ACC112 (cell line): ENCODE results near the gene HLA-DPA1.

Experiments used
- H2AFZ ChIP-seq: fragments of 200-600 bp; sonication (generic); one replicate; pipeline ENCODE4 v1.6.0; 2017; ENCODE audit warnings: antibody characterized with exemption, low read length; ENCODE audit not compliant: unreplicated experiment
- H3K27ac ChIP-seq: fragments of 200-600 bp; sonication (generic); 2 replicates; pipeline ENCODE4 v1.5.1; 2014; ENCODE audit warnings: low read depth, mild to moderate bottlenecking, antibody characterized with exemption, low read length, moderate library complexity
- H3K27me3 ChIP-seq: fragments of 200-600 bp; sonication (generic); 2 replicates; pipeline ENCODE4 v1.6.1; 2014; ENCODE audit warnings: mild to moderate bottlenecking, antibody characterized with exemption, low read length, moderate library complexity, mixed read lengths; ENCODE audit not compliant: insufficient read depth
- H3K36me3 ChIP-seq: fragments of 200-600 bp; sonication (generic); 2 replicates; pipeline ENCODE4 v1.6.1; 2016; ENCODE audit warnings: mild to moderate bottlenecking, antibody characterized with exemption, low read length, moderate library complexity, mixed read lengths; ENCODE audit not compliant: insufficient read depth
- H3K4me1 ChIP-seq: fragments of 200-600 bp; sonication (generic); one replicate; pipeline ENCODE4 v1.6.1; 2016; ENCODE audit warnings: low read length, mixed read lengths; ENCODE audit not compliant: insufficient read depth, unreplicated experiment, control insufficient read depth
- H3K4me3 ChIP-seq: fragments of 200-600 bp; sonication (generic); 2 replicates; pipeline ENCODE4 v1.5.1; 2014; ENCODE audit warnings: mild to moderate bottlenecking, low read depth, low read length
- H3K79me2 ChIP-seq: fragments of 200-600 bp; sonication (generic); one replicate; pipeline ENCODE4 v1.6.0; 2016; ENCODE audit warnings: low read length; ENCODE audit not compliant: control insufficient read depth, unreplicated experiment, insufficient read depth

The HLA-DPA1 gene

DNA sequence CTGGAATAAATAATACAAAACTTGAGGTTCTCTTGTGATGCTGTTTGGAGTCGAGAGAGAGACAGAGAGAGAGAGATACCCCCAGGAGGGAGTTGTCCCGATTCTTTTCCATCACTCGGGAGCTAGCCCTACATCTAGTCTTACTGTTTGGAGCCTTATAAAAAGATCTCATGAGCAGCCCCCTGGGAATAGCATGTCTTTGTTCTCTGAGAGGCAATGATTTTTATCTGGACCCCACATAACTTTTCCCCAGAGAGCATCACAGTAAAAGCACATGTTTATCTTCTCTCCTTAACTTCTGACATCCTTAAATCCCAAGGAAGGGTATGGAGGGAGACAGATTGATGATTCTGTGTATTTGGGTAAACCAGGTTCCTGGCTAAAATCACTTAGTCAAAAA is 43.2 kb downstream of the HLA-DPA1 start:
- Histone ChIP-seq H3K27me3 (peaks cover 80% of the 10 kb centered on the region), H3K4me1 (no peaks in the 10 kb centered on the region), H2AFZ (no peak overlapping the region), H3K36me3 (no peaks in the 10 kb centered on the region), H3K4me3 (no peak overlapping the region), H3K27ac (no peak overlapping the region), H3K79me2 (no peaks in the 10 kb centered on the region)

DNA sequence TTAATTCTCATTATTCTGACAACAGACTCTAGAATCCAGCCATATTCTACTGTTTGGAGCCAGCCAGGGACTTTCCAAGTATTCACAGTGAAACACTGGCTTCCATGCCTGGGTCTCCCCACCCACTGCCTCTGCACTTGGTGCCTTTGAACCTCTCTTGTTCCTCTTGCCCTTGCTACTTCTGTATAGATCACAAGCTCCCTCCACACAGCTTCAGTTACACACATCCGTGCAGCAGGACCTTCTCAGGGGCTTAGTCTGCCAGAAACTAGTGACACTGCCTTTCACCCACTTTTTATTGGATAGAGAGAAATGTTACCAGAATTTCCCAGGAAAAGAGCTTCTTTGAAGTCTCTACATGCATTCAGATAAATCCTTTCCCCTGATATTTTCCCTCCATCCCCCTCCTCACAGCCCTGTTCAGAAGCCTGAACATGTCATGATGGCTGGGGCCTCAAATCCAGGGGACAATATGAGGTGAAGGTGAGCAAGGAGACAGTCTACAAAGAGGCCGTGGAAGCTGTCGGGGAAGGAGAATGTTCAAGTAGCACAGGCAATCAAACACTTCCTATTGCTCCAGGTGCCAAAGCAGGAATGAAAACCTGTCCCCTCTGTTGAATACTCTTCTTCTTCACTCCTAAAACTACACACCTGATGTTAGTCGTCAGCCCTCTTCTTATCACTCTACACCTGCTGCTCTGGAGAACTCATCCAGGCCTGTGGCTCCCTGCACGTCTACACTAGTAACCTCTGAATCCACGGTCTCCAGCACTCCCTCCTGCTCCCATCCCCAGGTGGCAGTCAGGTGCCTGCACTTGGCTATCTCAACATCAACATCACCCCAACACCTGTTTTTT is 43.9 kb downstream of the HLA-DPA1 start:
- Histone ChIP-seq H3K79me2 (no peaks in the 10 kb centered on the region), H3K4me3 (no peak overlapping the region), H3K4me1 (no peaks in the 10 kb centered on the region), H2AFZ (no peak overlapping the region), H3K27ac (no peak overlapping the region), H3K36me3 (no peaks in the 10 kb centered on the region), H3K27me3 (peaks cover 75% of the 10 kb centered on the region)

DNA sequence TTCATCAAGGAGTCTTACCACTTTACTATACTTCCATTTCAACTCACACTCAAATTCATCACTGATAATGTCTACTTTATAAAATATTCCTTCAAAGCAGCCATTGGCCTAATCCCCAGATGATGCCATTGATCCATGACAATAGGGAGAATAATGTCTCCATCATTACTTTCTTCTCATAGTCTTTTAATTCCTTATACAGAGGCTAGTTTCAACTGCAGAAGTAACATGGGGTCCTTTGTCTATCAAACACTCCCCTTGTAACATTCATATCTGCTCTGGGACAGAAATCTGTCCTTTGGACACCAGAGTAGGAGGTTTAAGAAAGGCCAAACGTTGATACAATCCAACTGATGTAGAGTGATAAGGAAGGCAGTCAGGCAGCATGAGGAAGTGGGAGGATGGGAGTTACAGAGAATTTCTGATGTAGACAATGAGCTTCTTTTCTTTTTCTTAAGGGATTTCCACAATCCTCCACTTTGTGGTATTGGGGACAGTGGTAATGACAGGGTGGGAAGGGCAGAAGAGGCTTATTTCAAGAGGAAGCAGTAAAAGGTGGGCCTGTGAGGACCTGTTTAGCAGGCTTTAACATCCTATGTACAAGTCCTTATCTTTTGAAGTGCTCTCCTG is 45.1 kb downstream of the HLA-DPA1 start:
- H3K27ac ChIP-seq, result no peak overlapping the region
- no peak overlapping the region for H3K4me3 ChIP-seq
- H3K79me2 ChIP-seq, result no peaks in the 10 kb centered on the region
- H3K36me3 ChIP-seq, result no peaks in the 10 kb centered on the region
- H2AFZ ChIP-seq, result no peak overlapping the region
- peaks cover 63% of the 10 kb centered on the region for H3K27me3 ChIP-seq
- H3K4me1 ChIP-seq, result no peaks in the 10 kb centered on the region

DNA sequence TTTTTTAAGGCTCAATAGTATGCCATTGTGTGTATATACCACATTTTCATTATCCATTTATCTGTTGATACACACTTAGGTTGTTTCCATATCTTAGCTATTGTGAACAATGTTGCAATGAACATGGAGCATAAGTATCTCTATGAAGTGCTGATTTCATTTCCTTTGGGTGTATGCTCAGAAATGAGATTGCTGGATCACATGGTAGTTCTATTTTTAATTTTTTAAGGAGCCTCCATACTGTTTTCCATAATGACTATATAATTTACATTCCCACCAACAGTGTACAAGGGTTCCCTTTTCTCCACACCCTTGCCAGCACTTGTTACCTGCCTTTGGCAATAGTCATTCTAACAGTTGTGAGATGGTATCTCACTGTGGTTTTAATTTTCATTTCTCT is 48.9 kb downstream of the HLA-DPA1 start:
- no peaks in the 10 kb centered on the region for H3K79me2 ChIP-seq

DNA sequence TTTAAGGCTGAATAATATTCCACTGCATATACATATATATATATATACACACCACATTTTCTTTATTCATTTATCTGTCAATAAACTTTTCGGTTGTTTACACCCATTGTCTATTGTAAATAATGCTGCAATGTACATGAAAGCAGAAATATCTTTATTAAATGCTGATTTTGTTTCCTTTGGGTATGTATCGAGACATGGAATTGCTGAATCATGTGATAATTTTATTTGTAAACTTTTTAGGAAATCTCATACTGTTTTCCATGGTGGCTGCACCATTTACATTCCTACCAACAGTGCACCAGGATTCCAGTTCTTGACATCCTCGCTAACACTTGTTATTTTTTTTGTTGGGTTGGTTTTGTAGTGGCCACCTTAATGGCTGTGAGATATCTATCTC is 49.9 kb downstream of the HLA-DPA1 start:
- Histone ChIP-seq H3K36me3 (no peaks in the 10 kb centered on the region), H3K79me2 (no peaks in the 10 kb centered on the region), H3K27me3 (peaks cover 19% of the 10 kb centered on the region), H2AFZ (no peak overlapping the region), H3K4me3 (no peak overlapping the region), H3K27ac (no peak overlapping the region), H3K4me1 (peaks cover 6% of the 10 kb centered on the region)

More for the DNA sequence above, 48.9 kb downstream of the HLA-DPA1 start:
- H2AFZ ChIP-seq, result no peak overlapping the region
- no peak overlapping the region for H3K27ac ChIP-seq
- no peak overlapping the region for H3K4me3 ChIP-seq
- no peaks in the 10 kb centered on the region for H3K36me3 ChIP-seq
- peaks cover 26% of the 10 kb centered on the region for H3K27me3 ChIP-seq
- peaks cover 1% of the 10 kb centered on the region for H3K4me1 ChIP-seq

DNA sequence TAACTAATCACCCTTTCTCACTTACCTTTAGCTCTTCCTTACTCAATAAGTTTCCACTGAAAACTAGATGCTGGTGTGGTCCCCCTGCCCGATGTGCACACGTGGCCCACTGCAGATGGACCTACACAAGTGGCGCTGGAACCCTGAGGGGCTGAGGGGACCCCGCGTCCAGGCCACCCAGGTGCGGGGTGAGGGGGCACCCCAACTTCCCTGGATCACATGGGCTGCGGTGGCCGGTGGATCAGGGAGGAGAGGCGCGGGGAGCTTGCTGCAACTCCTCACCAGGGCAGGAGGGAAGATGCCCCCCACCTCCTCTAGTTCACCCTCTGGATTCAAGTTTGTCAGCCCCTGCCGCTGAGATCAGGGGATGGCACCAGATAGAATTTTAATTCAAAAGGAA is 51.5 kb downstream of the HLA-DPA1 start:
- Histone ChIP-seq H3K4me3 (no peak overlapping the region), H3K27ac (no peak overlapping the region), H3K79me2 (no peaks in the 10 kb centered on the region), H3K36me3 (no peaks in the 10 kb centered on the region), H3K27me3 (peaks cover 9% of the 10 kb centered on the region), H3K4me1 (peaks cover 15% of the 10 kb centered on the region), H2AFZ (no peak overlapping the region)

DNA sequence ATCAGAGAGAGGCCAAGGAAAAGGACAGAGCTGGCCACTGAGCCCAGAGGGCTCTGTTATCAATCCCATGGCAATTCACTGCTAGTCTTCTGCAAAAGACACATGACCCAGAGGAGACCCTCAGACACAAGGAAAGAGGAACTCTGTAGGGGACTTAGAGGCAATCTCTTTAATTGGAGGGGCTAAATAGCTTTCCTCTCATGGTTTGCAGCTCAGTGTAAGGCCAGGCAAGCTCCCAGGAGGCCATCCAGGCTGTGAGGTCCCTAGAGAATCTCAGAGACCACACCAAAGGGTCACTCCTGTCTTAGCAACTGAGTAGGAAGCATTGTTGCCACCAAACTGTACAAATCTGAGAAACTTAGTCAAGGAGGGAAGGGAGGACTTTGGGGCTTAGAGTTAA is 54.1 kb downstream of the HLA-DPA1 start:
- Histone ChIP-seq H3K36me3 (no peaks in the 10 kb centered on the region), H3K4me1 (peaks cover 15% of the 10 kb centered on the region), H3K4me3 (peak overlapping the region; percentile 66), H3K27ac (no peak overlapping the region), H3K27me3 (0 out of 2 replicates have a peak, but pooled peaks cover under 1% of the 10 kb centered on the region), H3K79me2 (no peaks in the 10 kb centered on the region), H2AFZ (peak overlapping the region; percentile 78)

DNA sequence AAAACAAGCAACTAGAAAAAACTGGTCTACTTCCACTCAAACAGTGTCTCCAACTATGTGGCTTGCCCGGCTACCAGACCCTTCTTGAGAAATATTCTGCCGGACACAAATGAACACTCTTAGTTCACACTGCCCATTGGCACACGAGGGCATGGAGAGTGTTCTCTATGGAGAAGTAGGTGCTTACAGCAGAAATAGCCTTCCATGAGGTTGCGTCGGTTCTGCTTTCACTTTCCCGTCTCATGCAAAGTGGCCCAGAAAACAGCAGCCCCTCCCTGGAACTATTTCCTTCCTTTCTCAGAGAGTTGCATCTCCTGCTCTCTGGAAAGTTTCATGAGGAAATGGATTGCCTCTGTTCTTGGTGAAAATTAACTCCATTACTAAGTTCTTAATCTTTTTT is 54.5 kb downstream of the HLA-DPA1 start:
- Histone ChIP-seq H3K79me2 (no peaks in the 10 kb centered on the region), H3K4me3 (peak overlapping the region; percentile 66), H3K27ac (peak overlapping the region; percentile 16; the same call in 1 of the 2 replicates), H3K36me3 (no peaks in the 10 kb centered on the region), H3K4me1 (peaks cover 15% of the 10 kb centered on the region), H3K27me3 (peaks cover 5% of the 10 kb centered on the region; the same call in 1 of the 2 replicates), H2AFZ (peak overlapping the region; percentile 78)

DNA sequence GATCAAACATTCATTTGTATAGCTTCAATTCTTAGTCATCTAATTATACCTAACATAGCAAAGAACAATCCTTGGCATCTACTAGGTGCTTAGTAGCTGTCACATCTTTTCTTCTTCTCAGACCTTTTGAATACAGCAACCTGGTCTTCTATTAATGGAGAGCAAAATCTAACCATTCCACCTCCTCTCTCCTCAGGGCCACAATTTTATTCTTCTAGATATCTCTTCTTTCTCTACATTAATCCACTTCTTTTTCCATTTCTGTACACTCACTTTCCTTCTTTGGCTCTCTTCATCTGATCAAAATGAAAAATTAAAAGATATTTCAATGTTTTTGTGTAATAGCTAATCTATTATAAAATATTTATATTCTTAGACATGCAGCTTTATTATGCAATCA is 55.0 kb downstream of the HLA-DPA1 start:
- Histone ChIP-seq H3K27ac (no peak overlapping the region), H3K4me1 (peaks cover 15% of the 10 kb centered on the region), H3K4me3 (peak overlapping the region; percentile 66; the same call in 1 of the 2 replicates), H3K36me3 (no peaks in the 10 kb centered on the region), H3K79me2 (no peaks in the 10 kb centered on the region), H2AFZ (peak overlapping the region; percentile 59), H3K27me3 (peaks cover 10% of the 10 kb centered on the region; the same call in 1 of the 2 replicates)

DNA sequence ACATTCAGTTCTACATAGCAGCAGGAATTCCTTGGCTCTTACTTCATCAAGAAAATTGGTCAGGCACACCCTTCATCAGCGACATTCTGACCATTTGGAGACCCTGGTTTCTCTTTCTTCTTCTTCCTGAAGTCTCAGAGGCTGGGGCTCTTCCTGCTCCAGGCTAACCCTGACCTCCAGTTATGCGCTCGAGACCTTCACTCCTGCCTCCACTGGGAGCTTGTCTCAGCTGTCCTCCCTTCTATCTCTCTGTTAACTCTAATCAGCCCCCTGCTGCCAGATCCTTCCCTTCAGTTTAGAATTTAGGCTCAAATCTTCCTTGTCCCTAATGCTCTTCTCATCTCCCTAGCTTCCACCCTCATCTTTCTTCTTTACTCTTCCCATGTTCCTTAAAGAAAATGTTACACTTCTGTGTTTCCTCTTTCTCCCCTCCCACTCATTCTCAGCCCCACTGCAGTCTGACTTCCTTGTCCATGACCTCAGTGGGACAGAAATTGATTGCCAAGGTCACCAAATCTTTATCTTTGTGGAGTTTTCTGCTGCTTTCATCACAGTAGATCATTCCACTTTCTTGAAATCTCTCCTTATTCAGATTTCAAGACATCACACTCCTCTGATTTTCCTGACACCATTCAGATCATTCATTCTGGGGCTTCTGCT is 55.6 kb downstream of the HLA-DPA1 start:
- Histone ChIP-seq H3K36me3 (no peaks in the 10 kb centered on the region), H3K27me3 (peaks cover 14% of the 10 kb centered on the region; the same call in 1 of the 2 replicates), H3K4me3 (no peak overlapping the region), H3K79me2 (no peaks in the 10 kb centered on the region), H3K4me1 (peaks cover 15% of the 10 kb centered on the region), H2AFZ (peak overlapping the region; percentile 59), H3K27ac (no peak overlapping the region)
